MM.1S (cell line): ENCODE results near the gene RTN4R.

Experiments
- DNase-seq: peaks from one replicate; pipeline ENCODE4 v3.0.0-alpha.2; 2015
- H2AFZ ChIP-seq: fragments of 300-600 bp; sonication (generic); 2 replicates; pipeline ENCODE4 v1.6.0; 2016; ENCODE audit warnings: antibody characterized with exemption, low read length
- H3F3A ChIP-seq: fragments of 300-600 bp; sonication (generic); 2 replicates; pipeline ENCODE4 v1.6.1; 2016; ENCODE audit warnings: mild to moderate bottlenecking, antibody characterized with exemption, low read length, moderate library complexity, mixed read lengths; ENCODE audit not compliant: insufficient read depth
- H3K27ac ChIP-seq: fragments of 300-600 bp; sonication (generic); 2 replicates; pipeline ENCODE4 v1.5.1; 2016; ENCODE audit warnings: mild to moderate bottlenecking, low read length
- H3K27me3 ChIP-seq: fragments of 300-600 bp; sonication (generic); replicated peaks from 2 replicates; pipeline ENCODE4 v1.6.0; 2016; ENCODE audit warnings: low read length; ENCODE audit not compliant: insufficient read depth
- H3K36me3 ChIP-seq: fragments of 300-600 bp; sonication (generic); replicated peaks from 2 replicates; pipeline ENCODE4 v1.6.1; 2016; ENCODE audit warnings: mild to moderate bottlenecking, low read length, mixed read lengths; ENCODE audit not compliant: insufficient read depth
- H3K4me1 ChIP-seq: fragments of 300-600 bp; sonication (generic); 2 replicates; pipeline ENCODE4 v1.6.1; 2016; ENCODE audit warnings: low read length, mixed read lengths
- H3K4me2 ChIP-seq: fragments of 300-600 bp; sonication (generic); 2 replicates; pipeline ENCODE4 v1.6.0; 2016; ENCODE audit warnings: low read depth, low read length
- H3K4me3 ChIP-seq: fragments of 300-600 bp; sonication (generic); 2 replicates; pipeline ENCODE4 v1.5.1; 2016; ENCODE audit warnings: low read length, mixed read lengths
- H3K79me2 ChIP-seq: fragments of 300-600 bp; sonication (generic); 2 replicates; pipeline ENCODE4 v1.6.1; 2016; ENCODE audit warnings: mixed run types, low read length, mixed read lengths
- H3K9ac ChIP-seq: fragments of 300-600 bp; sonication (generic); 2 replicates; pipeline ENCODE4 v1.6.1; 2016; ENCODE audit warnings: low read length, mixed read lengths
- H3K9me2 ChIP-seq: fragments of 300-600 bp; sonication (generic); replicated peaks from 2 replicates; pipeline ENCODE4 v1.6.1; 2016; ENCODE audit warnings: mild to moderate bottlenecking, low read length, mixed read lengths; ENCODE audit not compliant: insufficient read depth
- H3K9me3 ChIP-seq: fragments of 300-600 bp; sonication (generic); replicated peaks from 2 replicates; pipeline ENCODE4 v1.6.1; 2016; ENCODE audit warnings: mild to moderate bottlenecking, low read length, mixed read lengths; ENCODE audit not compliant: insufficient read depth
- H4K20me1 ChIP-seq: fragments of 300-600 bp; sonication (generic); 2 replicates; pipeline ENCODE4 v1.6.1; 2016; ENCODE audit warnings: mild to moderate bottlenecking, low read length, moderate library complexity, mixed read lengths; ENCODE audit not compliant: insufficient read depth
- EZH2 ChIP-seq: fragments of 300-600 bp; sonication (generic); optimal IDR thresholded peaks from 2 replicates; pipeline ENCODE3; 2017; ENCODE audit warnings: low read depth, mild to moderate bottlenecking, antibody characterized with exemption, low read length, mixed read lengths
- EZH2phosphoT487 ChIP-seq: fragments of 300-600 bp; sonication (generic); IDR thresholded peaks from 2 replicates; pipeline ENCODE4 v1.6.1; 2018; ENCODE audit warnings: antibody characterized with exemption, low read length
- TF ChIP-seq, protein P1 (sequence below): fragments of 300-600 bp; sonication (generic); IDR thresholded peaks from 2 replicates; pipeline ENCODE4 v1.5.1; 2016; ENCODE audit warnings: antibody characterized with exemption, low read length, mixed read lengths

Gene RTN4R

DNA sequence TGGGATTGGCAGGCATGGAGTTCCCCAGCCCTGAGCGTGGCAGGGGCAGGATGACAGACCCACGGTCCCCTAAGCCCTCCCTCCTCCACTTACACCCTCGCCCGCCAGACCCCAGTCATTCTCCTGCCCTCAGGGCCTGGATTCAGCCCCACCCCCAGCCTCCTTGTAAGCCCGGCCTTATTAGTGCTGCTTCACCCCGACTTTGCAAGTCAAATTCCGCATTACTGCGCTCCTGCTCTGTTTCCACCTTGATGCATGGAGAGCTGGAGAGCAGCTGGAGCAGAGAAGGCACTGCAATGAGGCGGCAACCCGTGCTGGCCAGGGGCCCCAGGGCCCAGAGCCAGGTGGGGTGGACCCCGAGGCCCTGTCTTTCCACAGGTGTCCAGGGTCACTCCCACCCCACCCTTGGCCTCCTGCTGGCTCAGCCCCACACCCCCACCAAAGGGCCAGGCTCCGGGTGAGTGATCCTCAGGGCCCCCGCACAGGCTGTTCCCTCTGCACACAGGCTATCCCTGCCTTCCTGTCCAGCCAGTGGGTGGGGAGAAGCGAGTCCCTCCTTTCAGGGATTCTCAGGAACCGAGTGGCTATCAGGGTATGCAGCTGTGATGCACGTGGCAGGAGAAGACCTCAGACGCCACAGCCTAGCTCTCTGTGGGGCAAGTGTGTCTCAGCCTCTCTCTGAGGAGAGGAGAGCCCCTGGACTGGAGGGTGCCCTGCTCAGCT, 36.4 kb downstream of the RTN4R start:
- Histone ChIP-seq H3K4me1 (no peaks in the 10 kb centered on the region), H3K9me2 (no peaks in the 10 kb centered on the region), H3K4me2 (no peak overlapping the region), H2AFZ (no peak overlapping the region), H3K9me3 (no peaks in the 10 kb centered on the region), H4K20me1 (no peaks in the 10 kb centered on the region), H3K79me2 (no peaks in the 10 kb centered on the region), H3K4me3 (no peak overlapping the region), H3K27ac (no peak overlapping the region), H3K9ac (no peak overlapping the region), H3K27me3 (peaks cover 100% of the 10 kb centered on the region), H3K36me3 (no peaks in the 10 kb centered on the region), H3F3A (no peaks in the 10 kb centered on the region)
- no peak for DNase-seq
- TF ChIP-seq, protein P1, sequence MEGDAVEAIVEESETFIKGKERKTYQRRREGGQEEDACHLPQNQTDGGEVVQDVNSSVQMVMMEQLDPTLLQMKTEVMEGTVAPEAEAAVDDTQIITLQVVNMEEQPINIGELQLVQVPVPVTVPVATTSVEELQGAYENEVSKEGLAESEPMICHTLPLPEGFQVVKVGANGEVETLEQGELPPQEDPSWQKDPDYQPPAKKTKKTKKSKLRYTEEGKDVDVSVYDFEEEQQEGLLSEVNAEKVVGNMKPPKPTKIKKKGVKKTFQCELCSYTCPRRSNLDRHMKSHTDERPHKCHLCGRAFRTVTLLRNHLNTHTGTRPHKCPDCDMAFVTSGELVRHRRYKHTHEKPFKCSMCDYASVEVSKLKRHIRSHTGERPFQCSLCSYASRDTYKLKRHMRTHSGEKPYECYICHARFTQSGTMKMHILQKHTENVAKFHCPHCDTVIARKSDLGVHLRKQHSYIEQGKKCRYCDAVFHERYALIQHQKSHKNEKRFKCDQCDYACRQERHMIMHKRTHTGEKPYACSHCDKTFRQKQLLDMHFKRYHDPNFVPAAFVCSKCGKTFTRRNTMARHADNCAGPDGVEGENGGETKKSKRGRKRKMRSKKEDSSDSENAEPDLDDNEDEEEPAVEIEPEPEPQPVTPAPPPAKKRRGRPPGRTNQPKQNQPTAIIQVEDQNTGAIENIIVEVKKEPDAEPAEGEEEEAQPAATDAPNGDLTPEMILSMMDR: no peak
- no peak for TF ChIP-seq EZH2
- no peak for TF ChIP-seq EZH2phosphoT487

DNA sequence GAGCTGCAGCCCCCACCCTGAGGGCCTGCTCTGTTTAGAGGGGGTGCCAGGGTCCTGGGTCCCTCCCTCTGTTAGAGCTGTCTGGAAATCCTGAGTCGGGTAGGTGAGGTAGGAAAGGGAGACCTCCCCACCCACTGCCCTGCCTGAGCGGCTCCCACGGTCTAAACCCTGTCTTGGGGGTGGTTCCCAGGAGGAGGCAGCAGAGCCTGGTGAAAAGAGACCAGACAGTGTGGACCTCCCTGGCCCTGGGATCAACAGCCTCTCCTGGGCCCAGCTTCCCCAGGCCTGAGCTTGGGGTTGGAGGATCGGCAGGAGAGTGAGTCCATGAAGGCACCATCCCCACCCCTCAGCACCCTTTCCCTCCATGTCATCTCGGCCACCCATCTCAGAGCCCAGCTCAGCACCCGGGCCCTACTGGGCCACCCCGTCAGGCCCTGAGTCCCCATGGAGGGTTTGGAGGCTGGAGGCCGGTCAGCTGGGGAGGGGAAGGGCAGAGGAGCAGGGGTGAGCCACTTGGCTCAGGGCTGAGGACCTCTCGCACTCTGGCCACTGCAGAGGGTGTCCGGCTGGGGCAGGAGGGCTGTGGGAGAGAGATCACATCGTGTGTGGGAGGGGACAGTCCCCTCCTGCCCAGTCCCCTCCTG, 37.2 kb downstream of the RTN4R start:
- Histone ChIP-seq H3K4me3 (no peak overlapping the region), H3K4me2 (no peak overlapping the region), H3K36me3 (no peaks in the 10 kb centered on the region), H3K27ac (no peak overlapping the region), H4K20me1 (no peaks in the 10 kb centered on the region), H3K4me1 (no peaks in the 10 kb centered on the region), H3K79me2 (no peaks in the 10 kb centered on the region), H3K9me2 (no peaks in the 10 kb centered on the region), H2AFZ (no peak overlapping the region), H3K9me3 (no peaks in the 10 kb centered on the region), H3K9ac (no peak overlapping the region), H3K27me3 (peaks cover 100% of the 10 kb centered on the region), H3F3A (no peaks in the 10 kb centered on the region)
- DNase-seq: no peak
- no peak for TF ChIP-seq EZH2
- TF ChIP-seq, protein P1: no peak
- no peak for TF ChIP-seq EZH2phosphoT487

DNA sequence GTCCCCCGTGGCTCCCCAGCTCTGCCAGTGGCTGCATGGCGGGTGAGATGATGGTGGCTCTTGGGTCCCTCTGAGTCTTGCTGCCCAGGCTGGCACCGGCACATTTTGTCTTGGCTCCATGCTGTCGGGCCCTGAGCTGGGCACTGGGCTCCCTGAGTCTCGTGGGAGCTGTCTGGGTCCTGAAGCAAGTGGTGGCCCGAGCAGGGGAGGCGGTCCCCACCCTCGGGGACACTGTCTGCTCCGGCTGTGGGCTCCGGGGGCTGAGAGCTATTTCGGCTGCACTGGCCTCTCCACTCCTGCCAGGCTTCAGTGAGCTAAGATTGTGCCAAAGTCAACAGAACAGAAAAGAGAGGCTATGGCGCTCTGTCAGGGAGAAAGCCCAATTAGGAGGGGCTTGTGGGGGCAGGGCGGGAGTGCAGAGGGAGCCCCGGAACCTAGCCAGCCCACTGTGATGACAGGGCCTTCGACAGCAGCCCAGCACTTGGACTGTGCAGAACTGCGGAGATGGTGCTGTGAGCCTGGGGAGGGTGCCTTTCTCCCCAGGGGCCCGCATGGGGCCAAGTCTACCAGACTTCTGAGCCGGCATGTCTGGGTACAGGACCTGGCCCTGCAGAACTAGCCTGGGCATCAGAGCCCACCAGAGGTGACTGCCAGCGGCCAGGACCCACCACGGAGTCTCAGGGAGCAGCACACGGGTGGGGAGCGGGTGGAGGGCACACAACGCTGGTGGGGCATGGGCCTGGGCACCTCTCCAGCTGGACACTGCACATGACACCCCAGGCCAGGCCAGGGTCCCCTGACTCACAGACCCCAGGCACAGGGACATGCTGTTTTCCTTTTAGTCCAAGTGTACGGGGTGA, 38.0 kb downstream of the RTN4R start:
- Histone ChIP-seq H3K27me3 (peaks cover 95% of the 10 kb centered on the region), H3K9me3 (no peaks in the 10 kb centered on the region), H2AFZ (no peak overlapping the region), H3K4me3 (no peak overlapping the region), H3K36me3 (no peaks in the 10 kb centered on the region), H3K27ac (no peak overlapping the region), H3K9ac (no peak overlapping the region), H3K79me2 (no peaks in the 10 kb centered on the region), H3K9me2 (no peaks in the 10 kb centered on the region), H3F3A (no peaks in the 10 kb centered on the region), H4K20me1 (no peaks in the 10 kb centered on the region), H3K4me1 (no peaks in the 10 kb centered on the region), H3K4me2 (no peak overlapping the region)
- TF ChIP-seq, protein P1: no peak
- TF ChIP-seq EZH2phosphoT487: no peak
- no peak for TF ChIP-seq EZH2
- no peak for DNase-seq
